Activated CD4-positive, alpha-beta T cell treated with anti-CD3 and anti-CD28 coated beads, Interleukin-2, amount 50 U/mL, for 48 hours (primary cell): Measurements from ENCODE around the gene PPP1R18.
"Not testable (repeated sequence)": the region's sequence is repeated elsewhere in the genome, so short reads cannot be mapped to it uniquely, and the experiment has no call there.

Experiments
- DNase-seq, 2 experiments: peaks; one replicate each; pipeline ENCODE4 v3.0.0-alpha.2; 2020

The PPP1R18 gene

GRCh38 chr6:30657922-30658321 lies 28.5 kb downstream of the PPP1R18 start:
- DNase-seq, result not testable (repeated sequence)

DNA sequence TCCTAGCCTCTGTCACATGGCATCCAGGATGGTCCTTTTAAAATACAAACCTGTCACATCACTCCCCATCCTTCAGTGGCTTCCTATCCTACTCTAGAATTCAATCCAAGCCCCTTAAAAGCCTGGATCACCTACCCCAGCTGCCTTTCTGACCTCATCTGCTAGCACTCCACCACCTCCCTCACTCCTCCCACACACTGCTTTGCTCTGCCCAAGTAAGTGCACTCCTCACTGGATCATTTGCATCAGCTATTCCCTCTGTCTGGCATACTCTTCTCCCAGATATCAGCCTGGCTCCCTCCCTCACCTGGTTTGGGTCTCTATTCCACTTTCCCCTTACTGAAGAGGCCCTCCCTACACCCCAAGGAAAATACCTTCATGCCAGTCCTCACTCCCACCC lies 29.0 kb downstream of the PPP1R18 start:
- DNase-seq, result no peak

DNA sequence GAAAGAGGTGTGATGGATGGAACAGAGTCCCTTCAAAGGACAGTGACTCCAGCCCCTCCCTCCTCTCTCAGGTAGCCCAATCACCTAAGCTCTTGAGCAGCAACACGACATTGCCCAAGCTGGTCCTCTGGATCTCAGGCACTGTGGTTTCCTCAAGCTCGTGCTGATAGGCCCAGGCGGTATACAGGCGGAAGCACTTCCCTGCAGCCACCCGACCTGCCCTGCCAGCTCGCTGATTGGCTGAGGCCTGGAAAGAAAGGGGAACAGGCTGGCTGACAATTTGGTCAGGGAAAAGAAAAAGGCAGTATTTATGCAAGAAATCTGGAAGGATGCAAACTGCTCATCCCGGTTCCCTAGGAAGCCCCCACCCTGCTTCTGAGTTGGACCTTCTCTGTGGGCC lies 29.9 kb downstream of the PPP1R18 start:
- DNase-seq, result no peak

DNA sequence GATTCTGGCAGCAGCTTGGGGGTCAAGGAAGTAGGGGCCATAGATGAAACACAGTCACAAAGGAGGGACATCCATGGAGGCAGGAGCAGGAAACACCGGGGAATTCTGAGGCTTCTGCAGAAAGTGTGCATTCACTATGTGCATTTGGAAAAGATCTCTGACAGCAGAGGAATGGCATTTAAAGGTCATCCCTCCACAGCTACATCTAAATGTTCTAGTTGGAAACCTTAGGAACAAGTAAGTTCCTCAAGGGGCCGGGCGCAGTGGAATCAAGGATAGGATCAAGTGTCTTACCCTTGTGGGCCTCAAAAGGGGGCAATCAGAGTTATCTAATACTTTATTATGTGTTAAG lies 30.7 kb downstream of the PPP1R18 start:
- no peak for DNase-seq

DNA sequence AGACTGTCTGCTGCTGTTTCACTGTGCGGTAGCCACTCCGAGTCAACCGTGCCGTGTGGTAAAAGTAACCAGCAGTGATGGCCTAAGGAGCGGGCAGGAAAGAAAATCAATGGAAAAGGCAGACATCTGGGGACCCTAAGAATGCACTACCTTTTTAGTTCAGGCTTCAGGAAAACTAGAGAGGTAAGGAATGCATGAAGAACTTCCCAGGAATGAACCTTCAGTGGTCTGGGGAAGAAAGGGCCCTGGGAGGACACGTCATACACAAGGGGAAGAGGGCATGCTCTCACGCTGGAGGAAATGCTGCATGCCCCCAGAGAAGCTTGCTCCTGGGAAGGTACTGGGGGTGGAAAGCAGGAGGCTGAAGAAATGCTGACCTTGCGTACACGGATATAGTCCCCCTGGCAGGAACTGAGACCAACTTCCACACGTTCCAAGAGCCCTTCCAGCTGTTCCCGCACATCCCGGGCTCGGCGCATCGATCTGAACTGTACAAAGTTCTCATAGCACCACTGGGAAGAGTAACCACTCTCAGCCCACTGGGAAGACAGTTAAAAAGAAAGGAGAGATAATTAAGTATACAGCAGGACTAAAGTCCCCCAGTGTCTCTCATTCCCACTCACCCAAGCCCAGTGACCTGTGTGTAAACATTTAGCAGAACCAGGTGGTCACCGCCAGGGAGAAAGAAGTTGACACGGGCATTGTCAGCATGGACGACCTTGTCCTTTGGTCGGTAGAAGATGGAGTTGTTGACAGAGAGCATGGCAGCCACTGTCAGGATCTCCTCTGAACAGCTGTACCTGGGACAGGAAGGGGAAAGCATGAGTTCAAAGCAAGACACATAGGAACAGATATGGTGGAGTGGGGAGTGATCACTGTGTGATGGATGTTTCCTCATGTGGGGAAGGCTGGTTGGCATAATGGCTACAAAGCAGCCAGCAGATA lies 31.4 kb downstream of the PPP1R18 start:
- no peak for DNase-seq

DNA sequence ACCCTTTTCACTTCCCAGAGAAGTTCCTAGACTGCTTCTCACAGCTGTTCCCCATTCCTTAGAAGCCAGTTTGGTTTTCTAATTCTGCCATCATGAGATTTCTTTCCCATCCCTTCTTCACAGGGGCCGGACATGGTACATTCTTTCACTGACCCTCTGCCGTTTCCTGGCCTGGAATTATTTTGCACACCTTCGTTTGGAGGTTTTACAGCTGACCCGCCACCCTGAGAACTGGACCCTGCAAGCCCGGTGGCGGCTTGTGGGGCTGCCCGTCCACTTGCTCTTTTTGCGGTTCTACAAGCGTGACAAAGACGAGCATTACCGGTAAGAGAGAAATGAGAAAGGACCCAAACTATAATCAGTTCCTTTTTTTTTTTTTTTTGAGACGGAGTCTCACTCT lies 35.3 kb downstream of the PPP1R18 start:
- no peak for DNase-seq

GRCh38 chr6:30647242-30648116 lies 39.0 kb downstream of the PPP1R18 start:
- DNase-seq, result peak; percentile 77 to 82

GRCh38 chr6:30646450-30647241 lies 39.8 kb downstream of the PPP1R18 start, which contains the start of gene C6orf136:
Gene C6orf136, plus strand, starts transcription at chr6:30647133. Its CDS starts 99 bp downstream, at chr6:30647232.
- peak; percentile 90 to 94 for DNase-seq

GRCh38 chr6:30645989-30646388 lies 40.5 kb downstream of the PPP1R18 start:
- DNase-seq, result no peak

DNA sequence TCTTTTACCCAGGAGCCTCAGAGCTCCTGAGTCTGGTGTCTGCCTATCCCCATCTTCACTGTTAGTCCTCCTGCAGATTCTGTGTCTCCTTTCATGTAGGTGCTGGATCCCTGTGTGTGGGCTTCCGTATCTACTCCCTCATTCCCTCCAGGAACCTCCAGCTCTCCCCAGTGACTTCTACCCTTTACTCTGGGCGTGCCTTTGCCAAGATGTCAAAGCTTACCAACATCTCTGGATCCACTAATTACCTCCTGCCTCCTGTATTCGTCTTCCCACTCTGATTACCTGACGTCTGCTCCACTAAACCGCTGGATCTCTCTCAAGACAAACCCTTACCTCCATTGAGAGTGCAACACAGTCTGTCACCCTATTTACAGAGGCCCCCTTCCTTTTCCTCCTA lies 41.7 kb downstream of the PPP1R18 start:
- no peak for DNase-seq

GRCh38 chr6:30643656-30644055 lies 42.8 kb downstream of the PPP1R18 start:
- DNase-seq, result no peak

DNA sequence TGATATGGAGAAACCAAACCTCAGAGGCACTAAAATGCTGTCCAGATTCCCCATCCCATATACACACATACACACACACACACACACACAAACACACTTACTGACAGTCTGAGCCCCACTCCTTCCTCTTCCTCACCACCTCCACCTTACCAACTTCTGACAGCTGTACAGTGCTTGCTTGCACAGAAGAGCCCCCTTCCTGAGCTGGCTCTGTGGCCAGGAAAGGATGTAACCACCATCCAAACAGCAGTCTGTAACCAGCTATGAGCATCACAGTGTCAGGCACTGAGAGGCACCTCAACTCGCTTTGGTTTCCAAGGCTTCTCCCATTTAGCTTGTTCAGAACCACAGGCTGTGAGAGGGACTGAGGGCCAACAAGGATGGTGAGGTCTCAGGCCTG lies 45.4 kb downstream of the PPP1R18 start:
- no peak for DNase-seq

DNA sequence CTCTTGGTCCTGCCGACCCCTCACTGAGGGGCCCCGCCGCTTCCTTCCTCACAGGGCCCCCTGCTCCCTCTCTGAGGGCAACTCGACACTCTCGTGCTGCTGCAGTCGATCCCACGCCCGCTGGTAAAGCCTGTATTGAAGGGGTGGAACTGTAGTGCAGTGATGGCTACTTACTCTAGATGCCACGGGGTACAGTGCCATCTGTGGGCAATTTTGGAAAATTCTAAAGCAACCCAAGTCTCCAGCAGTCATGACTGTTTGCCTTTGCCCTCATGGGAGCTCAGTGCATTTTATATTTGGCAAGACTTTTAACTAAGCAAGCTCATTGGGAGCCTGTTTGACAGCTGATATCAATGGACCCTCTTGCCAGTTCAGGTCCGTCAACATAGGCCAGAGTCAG lies 46.0 kb downstream of the PPP1R18 start:
- no peak for DNase-seq

GRCh38 chr6:30635834-30636233 lies 50.6 kb downstream of the PPP1R18 start:
- no peak for DNase-seq

- peak; percentile 88 to 91 for DNase-seq
Measured at GRCh38 chr6:30626484-30627366, 59.7 kb downstream of the PPP1R18 start, which contains the start of gene ATAT1. Gene ATAT1, plus strand, starts transcription at chr6:30626874.
